H1 (cell line): ENCODE measurements around the gene RHO. TPM values are rescaled to one million over a fixed set of nuclear protein-coding genes. Genes with fewer than 3 reads are reported as not detected.

Source experiments
- TCF12 ChIP-seq: IDR thresholded peaks from 2 replicates; pipeline ENCODE4 v1.6.1; 2011; ENCODE audit warnings: low read depth, mild to moderate bottlenecking, low read length
- polyA plus RNA-seq, 7 experiments: library from polyadenylated mRNA; depleted of rRNA in 3 of 7; stranded (reverse) in 5 of 7; unstranded in 2 of 7; fragments of >200 nt in 5 of 7; fragments of 200-250 nt in 2 of 7; gene quantifications; 1 replicate in 5 of 7; 2 replicates in 1 of 7; 4 replicates in 1 of 7; pipeline versions ENCODE4 v1.2.1 to v1.2.3, GENCODE V29; 2011 to 2013; ENCODE audit warnings: missing spikeins in 2 of 7, mixed read lengths in 2 of 7
- total RNA-seq: library from RNA; stranded (reverse); fragmentation: NEBNext Ultra II Directional; extraction: Animal tissue kit (Norgen Biotek cat#: 25700); gene quantifications from 2 replicates; pipeline ENCODE4 v1.2.1, GENCODE V29; 2021

The RHO gene
- total and polyA plus RNA-seq, 2 of the 8 experiments (the other 6 are each of a cell fraction or from before 2014, with no cell fraction given): not detected

GRCh38 chr3:129485721-129486663 is 42.4 kb upstream of the RHO start (continued):
- TF ChIP-seq TCF12: no peak
